OCI-LY1 (cell line): ENCODE measurements around the gene OR5B21.

Source experiments
- EZH2 ChIP-seq: fragments of 200-600 bp; sonication (generic), shearing (Covaris generic); IDR thresholded peaks from 2 replicates; pipeline ENCODE4 v1.8.0; 2017; ENCODE audit warnings: borderline replicate concordance, mixed run types, mild to moderate bottlenecking, antibody characterized with exemption, low read length, moderate library complexity, mixed read lengths
- TF ChIP-seq, protein P1 (sequence below): fragments of 200-600 bp; sonication (generic), shearing (Covaris generic); IDR thresholded peaks from 2 replicates; pipeline ENCODE4 v1.5.1; 2017; ENCODE audit warnings: mild to moderate bottlenecking, antibody characterized with exemption, low read length, moderate library complexity, mixed read lengths

DNA sequence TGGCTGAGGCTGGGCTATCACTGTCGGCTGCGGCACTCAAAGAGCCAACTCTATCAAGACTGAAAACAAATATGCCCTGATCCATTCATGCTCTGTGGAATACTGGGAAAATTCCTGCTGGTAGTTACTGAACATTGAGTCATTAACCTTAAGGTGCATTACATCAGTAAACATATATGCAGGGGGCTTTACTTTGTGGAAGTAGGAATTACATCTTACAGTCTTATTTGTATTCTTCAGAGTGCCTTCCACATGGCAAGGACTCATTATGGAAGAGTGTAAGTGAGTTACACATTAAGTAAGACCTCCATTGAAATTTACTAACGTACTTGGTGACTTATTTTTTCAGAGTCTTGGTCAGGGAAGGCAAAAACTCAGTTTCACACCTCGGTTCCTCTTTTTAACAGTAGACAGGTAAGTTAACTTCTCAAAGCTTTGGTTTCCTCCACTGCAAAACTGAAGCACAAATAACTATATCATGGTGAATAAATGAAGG is 4.5 kb downstream of the OR5B21 start:
- TF ChIP-seq, protein P1, sequence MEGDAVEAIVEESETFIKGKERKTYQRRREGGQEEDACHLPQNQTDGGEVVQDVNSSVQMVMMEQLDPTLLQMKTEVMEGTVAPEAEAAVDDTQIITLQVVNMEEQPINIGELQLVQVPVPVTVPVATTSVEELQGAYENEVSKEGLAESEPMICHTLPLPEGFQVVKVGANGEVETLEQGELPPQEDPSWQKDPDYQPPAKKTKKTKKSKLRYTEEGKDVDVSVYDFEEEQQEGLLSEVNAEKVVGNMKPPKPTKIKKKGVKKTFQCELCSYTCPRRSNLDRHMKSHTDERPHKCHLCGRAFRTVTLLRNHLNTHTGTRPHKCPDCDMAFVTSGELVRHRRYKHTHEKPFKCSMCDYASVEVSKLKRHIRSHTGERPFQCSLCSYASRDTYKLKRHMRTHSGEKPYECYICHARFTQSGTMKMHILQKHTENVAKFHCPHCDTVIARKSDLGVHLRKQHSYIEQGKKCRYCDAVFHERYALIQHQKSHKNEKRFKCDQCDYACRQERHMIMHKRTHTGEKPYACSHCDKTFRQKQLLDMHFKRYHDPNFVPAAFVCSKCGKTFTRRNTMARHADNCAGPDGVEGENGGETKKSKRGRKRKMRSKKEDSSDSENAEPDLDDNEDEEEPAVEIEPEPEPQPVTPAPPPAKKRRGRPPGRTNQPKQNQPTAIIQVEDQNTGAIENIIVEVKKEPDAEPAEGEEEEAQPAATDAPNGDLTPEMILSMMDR, result no peak
- TF ChIP-seq EZH2, result no peak
